GM12864 (cell line): ENCODE data around the gene UBE2L3.
"Not testable (repeated sequence)": the region's sequence is repeated elsewhere in the genome, so short reads cannot be mapped to it uniquely, and the experiment has no call there.

Source experiments
- DNase-seq: peaks from one replicate; pipeline ENCODE4 v3.0.0-alpha.2; 2011; ENCODE audit warnings: low read depth
- H3K4me3 ChIP-seq: 2 replicates; pipeline ENCODE4 v1.5.1; 2011; ENCODE audit warnings: mild to moderate bottlenecking, low read depth, low read length, control low read depth
- TF ChIP-seq, protein P1 (sequence below): IDR thresholded peaks from 2 replicates; pipeline ENCODE4 v1.5.1; 2011; ENCODE audit warnings: low read depth, mild to moderate bottlenecking, moderate library complexity, low read length, control low read depth, inconsistent platforms; ENCODE audit errors: missing control alignments

Gene UBE2L3

DNA sequence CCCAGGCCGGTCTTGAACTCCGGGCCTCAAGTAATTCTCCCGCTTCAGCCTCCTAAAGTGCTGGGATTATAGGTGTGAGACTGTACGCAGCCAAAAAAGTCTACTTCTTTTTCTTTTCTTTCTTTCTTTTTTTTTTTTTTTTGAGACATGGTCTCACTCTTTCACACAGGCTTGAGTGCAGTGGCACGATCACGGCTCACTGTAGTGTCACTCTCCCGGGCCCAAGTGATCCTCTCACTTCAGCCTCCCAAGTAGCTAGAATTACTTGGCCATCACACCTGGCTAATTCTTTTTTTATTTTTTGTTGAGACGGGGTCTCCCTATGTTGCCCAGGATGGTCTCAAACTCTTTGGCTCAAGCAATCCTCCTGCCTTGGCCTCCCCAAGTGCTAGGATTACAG, 3.6 kb upstream of the UBE2L3 start:
- TF ChIP-seq, protein P1, sequence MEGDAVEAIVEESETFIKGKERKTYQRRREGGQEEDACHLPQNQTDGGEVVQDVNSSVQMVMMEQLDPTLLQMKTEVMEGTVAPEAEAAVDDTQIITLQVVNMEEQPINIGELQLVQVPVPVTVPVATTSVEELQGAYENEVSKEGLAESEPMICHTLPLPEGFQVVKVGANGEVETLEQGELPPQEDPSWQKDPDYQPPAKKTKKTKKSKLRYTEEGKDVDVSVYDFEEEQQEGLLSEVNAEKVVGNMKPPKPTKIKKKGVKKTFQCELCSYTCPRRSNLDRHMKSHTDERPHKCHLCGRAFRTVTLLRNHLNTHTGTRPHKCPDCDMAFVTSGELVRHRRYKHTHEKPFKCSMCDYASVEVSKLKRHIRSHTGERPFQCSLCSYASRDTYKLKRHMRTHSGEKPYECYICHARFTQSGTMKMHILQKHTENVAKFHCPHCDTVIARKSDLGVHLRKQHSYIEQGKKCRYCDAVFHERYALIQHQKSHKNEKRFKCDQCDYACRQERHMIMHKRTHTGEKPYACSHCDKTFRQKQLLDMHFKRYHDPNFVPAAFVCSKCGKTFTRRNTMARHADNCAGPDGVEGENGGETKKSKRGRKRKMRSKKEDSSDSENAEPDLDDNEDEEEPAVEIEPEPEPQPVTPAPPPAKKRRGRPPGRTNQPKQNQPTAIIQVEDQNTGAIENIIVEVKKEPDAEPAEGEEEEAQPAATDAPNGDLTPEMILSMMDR: no peak
- H3K4me3 ChIP-seq: no peak overlapping the region
- DNase-seq: no peak

DNA sequence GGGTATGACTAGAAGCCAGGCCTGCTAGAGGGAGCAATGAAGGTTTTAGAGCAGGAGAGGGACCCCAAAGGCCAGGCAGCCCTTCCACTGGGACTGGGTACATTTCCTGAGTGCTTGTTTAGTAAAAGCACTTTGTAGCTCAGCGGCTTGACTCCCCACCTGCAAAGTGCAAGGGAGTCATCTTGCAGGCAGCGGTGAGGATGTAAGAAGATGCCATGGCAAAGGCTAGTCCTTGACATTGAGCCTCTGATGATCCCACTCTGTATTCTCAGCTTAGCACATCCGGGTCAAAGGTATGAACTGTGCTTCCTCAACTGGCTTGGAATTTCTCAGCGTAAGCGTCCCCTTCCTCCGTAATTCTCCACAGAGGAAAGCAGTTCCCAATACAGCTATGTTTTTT, 3.1 kb upstream of the UBE2L3 start:
- no peak overlapping the region for H3K4me3 ChIP-seq
- DNase-seq: no peak
- TF ChIP-seq, protein P1: no peak

DNA sequence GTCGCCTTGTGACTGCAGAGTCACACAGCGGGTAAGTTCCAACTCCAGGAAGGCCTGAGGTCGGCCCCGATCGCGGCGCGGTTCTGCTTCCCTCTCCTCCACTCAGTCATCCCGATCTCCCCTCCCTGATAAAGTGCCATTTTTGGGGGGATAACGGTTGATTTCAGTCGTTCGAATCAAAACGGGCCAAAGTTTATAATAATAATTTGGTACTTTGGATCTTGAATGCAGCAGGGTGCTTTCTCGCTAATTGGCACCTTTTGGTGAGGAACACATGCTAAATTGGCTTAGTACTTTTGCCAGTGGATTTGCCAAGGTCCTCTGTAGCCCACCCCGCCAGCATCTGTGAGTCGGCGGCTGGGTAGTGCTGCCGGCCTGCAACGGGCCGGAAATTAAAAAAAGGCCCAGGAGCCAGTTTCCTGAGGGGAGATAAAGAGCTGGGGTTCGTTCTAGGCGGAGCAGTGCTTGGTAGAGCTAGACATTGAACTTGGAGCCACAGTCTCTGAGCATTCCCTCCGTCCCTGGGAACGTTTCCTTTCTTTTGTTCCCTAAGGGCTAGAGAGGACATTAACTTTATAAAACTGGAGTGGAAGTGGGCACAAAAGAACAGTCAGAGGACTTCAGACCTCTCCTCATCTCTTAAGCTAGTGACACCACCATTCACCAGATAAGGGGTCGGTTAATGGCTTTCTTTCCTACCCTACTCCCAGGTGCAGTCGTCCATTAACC, 997 bp downstream of the UBE2L3 start:
- TF ChIP-seq, protein P1: no peak
- no peak for DNase-seq
- H3K4me3 ChIP-seq: peak overlapping the region; percentile 96

DNA sequence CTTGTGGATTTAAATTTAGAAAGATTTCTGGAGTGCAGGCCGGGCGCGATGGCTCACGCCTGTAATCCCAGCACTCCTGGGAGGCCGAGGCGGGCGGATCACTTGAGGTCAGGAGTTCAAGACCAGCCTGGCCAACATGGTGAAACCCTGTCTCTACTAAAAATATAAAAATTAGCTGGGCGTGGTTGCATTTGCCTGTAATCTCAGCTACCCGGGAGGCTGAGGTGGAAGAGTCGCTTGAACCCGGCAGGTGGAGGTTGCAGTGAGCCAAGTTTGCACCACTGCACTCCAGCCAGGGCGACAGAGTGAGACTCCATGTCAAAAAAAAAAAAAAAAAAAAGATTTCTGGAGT, 1.5 kb downstream of the UBE2L3 start:
- not testable (repeated sequence) for DNase-seq

DNA sequence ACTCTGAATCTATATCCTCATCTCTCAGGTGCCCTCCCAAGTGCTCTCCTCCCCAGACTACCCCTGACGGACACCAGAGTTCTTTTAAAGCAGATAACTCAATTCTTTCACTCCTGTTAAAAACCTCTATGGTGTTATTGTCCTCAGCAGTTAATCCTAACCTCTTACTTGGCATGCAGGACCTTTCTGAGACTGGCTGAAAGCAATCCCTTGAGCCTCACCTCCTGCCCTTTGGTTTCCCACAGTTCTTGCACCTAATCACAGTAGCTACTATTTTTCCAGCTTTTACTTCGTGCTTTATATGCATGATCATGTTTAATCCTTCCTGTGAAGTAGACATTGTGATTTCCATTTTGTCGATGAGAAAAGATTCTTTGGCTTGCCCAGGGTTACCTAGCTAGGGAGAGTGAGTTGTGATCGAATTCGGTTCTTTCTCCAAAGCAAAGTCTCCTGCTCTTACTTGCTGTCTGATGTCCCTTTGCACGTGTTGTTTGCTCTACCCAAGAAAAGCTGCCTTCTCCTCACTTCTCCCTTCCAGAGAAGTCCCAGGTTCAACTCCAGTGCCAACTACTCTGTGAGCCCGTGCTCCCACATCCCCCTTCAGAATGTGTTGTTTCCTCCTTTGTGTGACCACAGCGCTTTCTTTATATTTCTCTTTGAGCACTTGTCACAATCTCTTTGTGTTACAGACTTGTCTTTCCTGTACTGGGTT, 2.1 kb downstream of the UBE2L3 start:
- DNase-seq: no peak
- H3K4me3 ChIP-seq: peak overlapping the region; percentile 96
- TF ChIP-seq, protein P1: no peak

More for the DNA sequence above, 1.5 kb downstream of the UBE2L3 start:
- peak overlapping the region; percentile 96 for H3K4me3 ChIP-seq

DNA sequence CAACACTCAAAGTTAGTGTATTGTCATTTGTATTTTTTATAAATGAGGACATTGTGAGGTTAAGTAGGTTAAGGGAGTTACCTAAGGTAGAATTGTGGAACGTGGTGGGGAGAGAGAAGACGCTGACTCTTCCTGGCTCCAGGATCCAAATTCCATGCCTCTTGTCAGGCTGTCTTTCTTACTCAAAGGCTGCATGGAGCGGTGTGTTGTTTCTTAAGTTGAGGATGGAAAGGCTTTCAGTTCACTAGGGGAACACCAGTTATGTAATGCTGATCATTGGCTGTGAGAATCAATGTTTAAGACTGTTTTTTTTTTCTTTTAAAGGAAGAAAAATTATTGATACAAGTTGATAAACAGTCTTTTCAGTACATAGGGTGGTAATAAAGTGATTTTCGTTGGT, 2.9 kb downstream of the UBE2L3 start:
- peak overlapping the region; percentile 33 for H3K4me3 ChIP-seq
- TF ChIP-seq, protein P1: no peak
- no peak for DNase-seq

DNA sequence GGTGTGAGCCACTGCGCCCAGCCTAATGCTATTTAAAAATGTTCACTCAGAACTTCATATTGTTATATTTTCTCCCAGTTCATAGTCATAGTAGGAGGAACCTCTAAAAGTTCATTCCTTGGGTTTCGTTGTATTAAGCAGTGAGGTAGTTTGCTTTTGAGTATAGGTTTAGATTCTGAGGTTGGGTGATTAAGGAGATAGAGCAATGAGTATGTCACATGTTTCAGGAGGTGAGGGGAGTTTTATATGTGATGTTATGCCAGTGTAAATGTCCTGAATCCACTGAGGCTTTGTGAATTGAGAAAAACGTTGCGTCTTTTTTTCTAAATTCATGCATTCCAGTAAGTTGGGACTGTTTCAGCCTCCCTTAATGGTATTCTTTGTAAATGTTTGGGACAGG, 4.2 kb downstream of the UBE2L3 start:
- no peak overlapping the region for H3K4me3 ChIP-seq
- DNase-seq: no peak
- TF ChIP-seq, protein P1: no peak
